Cerebellar cortex (tissue), 1 donor: ENCODE results near the gene BPGM.
"Not testable (repeated sequence)": the region's sequence is repeated elsewhere in the genome, so short reads cannot be mapped to it uniquely, and the experiment has no call there.

Experiments used
- DNase-seq: peaks from one replicate; pipeline ENCODE4 v3.0.0-alpha.2; 2015; ENCODE audit warnings: low spot score

BPGM gene

GRCh38 chr7:134632052-134632451 is 14.6 kb upstream of the BPGM start:
- DNase-seq: no peak

- DNase-seq: peak; percentile 36
Observed at GRCh38 chr7:134632937-134633540, 13.6 kb upstream of the BPGM start.

- DNase-seq: no peak
Observed at GRCh38 chr7:134636008-134636449, 10.6 kb upstream of the BPGM start.

GRCh38 chr7:134637441-134637840 is 9.2 kb upstream of the BPGM start:
- DNase-seq: no peak

GRCh38 chr7:134637934-134638719 is 8.5 kb upstream of the BPGM start:
- DNase-seq: no peak

GRCh38 chr7:134639061-134639460 is 7.6 kb upstream of the BPGM start:
- DNase-seq: no peak

- DNase-seq: no peak
Observed at GRCh38 chr7:134639683-134640279, 6.9 kb upstream of the BPGM start.

- no peak for DNase-seq
Observed at GRCh38 chr7:134640842-134641715, 5.6 kb upstream of the BPGM start.

GRCh38 chr7:134641981-134642380 is 4.7 kb upstream of the BPGM start:
- not testable (repeated sequence) for DNase-seq

GRCh38 chr7:134643131-134643530 is 3.5 kb upstream of the BPGM start:
- no peak for DNase-seq

- DNase-seq: no peak
Observed at GRCh38 chr7:134645478-134645877, 1.2 kb upstream of the BPGM start.

- peak; percentile 44 for DNase-seq
Observed at GRCh38 chr7:134645935-134646334, 718 bp upstream of the BPGM start.

- no peak for DNase-seq
Observed at GRCh38 chr7:134648456-134648855, 1.8 kb downstream of the BPGM start.

GRCh38 chr7:134649226-134649775 is 2.6 kb downstream of the BPGM start:
- DNase-seq: no peak

GRCh38 chr7:134651991-134652390 is 5.3 kb downstream of the BPGM start:
- DNase-seq: no peak

- DNase-seq: no peak
Observed at GRCh38 chr7:134654104-134654775, 7.6 kb downstream of the BPGM start.

GRCh38 chr7:134657526-134657925 is 10.9 kb downstream of the BPGM start:
- no peak for DNase-seq

- no peak for DNase-seq
Observed at GRCh38 chr7:134660242-134660785, 13.7 kb downstream of the BPGM start.

GRCh38 chr7:134660961-134661376 is 14.3 kb downstream of the BPGM start:
- DNase-seq: no peak

- DNase-seq: no peak
Observed at GRCh38 chr7:134662166-134662870, 15.7 kb downstream of the BPGM start.

- DNase-seq: no peak
Observed at GRCh38 chr7:134662871-134663205, 16.2 kb downstream of the BPGM start.
